ENCODE results near the gene KBTBD8.

The KBTBD8 gene

DNA sequence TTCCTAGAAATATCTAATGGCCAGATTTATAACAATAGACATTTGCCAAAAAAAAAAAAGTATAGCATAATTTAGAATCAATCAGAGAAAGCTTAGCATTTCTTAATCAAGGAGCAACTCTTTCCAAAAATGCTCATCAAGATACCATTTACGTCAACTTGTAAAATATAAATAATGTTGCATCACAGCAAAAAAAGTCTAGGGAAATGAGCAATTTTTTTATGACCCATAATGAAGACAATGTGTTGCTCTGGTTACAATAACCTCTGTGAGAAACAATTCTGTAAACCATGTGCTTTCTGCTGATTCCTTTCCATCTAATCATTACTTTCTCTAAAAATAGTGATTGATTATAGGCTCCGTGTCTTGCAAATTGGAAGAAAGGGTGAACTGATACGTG is 36.3 kb downstream of the KBTBD8 start:
- Histone ChIP-seq H3K27ac (no peak overlapping the region), H3K27me3 (ENCODE audit: insufficient read depth, low read depth) (no peaks in the 10 kb centered on the region), H3K4me1 (ENCODE audit: low read depth, poor library complexity, severe bottlenecking) (peaks cover 10% of the 10 kb centered on the region), H2AFZ (ENCODE audit: low read depth) (no peak overlapping the region), H3K4me3 (IDR thresholded peaks at IDR 0.05; ENCODE audit: insufficient read depth, low read depth, low read length) (no peak overlapping the region), H3K36me3 (ENCODE audit: insufficient read depth) (no peaks in the 10 kb centered on the region), H3K9ac (no peak overlapping the region), H3K4me2 (no peak overlapping the region), H4K20me1 (ENCODE audit: insufficient read depth) (no peaks in the 10 kb centered on the region), H3K79me2 (ENCODE audit: insufficient read depth, low read depth) (no peaks in the 10 kb centered on the region)
- TF ChIP-seq CTCF (conservative IDR thresholded peaks at IDR 0.05; ENCODE audit: low read depth, low read length) = no peak

GRCh38 chr3:67037615-67038014 is 39.5 kb downstream of the KBTBD8 start:
- Histone ChIP-seq H3K79me2 (ENCODE audit: insufficient read depth, low read depth) (no peaks in the 10 kb centered on the region), H3K4me2 (no peak overlapping the region), H3K27ac (no peak overlapping the region), H3K9ac (no peak overlapping the region), H3K27me3 (ENCODE audit: insufficient read depth, low read depth) (no peaks in the 10 kb centered on the region), H3K36me3 (ENCODE audit: insufficient read depth) (no peaks in the 10 kb centered on the region), H3K4me1 (ENCODE audit: low read depth, poor library complexity, severe bottlenecking) (no peaks in the 10 kb centered on the region), H3K4me3 (IDR thresholded peaks at IDR 0.05; ENCODE audit: insufficient read depth, low read depth, low read length) (no peak overlapping the region), H4K20me1 (ENCODE audit: insufficient read depth) (no peaks in the 10 kb centered on the region), H2AFZ (ENCODE audit: low read depth) (no peak overlapping the region)
- no peak for TF ChIP-seq CTCF (conservative IDR thresholded peaks at IDR 0.05; ENCODE audit: low read depth, low read length)

- Histone ChIP-seq H3K9ac (no peak overlapping the region), H3K27me3 (ENCODE audit: insufficient read depth, low read depth) (no peaks in the 10 kb centered on the region), H3K4me3 (IDR thresholded peaks at IDR 0.05; ENCODE audit: insufficient read depth, low read depth, low read length) (no peak overlapping the region), H3K4me2 (no peak overlapping the region), H3K4me1 (ENCODE audit: low read depth, poor library complexity, severe bottlenecking) (no peaks in the 10 kb centered on the region), H4K20me1 (ENCODE audit: insufficient read depth) (no peaks in the 10 kb centered on the region), H3K36me3 (ENCODE audit: insufficient read depth) (no peaks in the 10 kb centered on the region), H3K79me2 (ENCODE audit: insufficient read depth, low read depth) (no peaks in the 10 kb centered on the region), H3K27ac (no peak overlapping the region), H2AFZ (ENCODE audit: low read depth) (no peak overlapping the region)
- TF ChIP-seq CTCF (conservative IDR thresholded peaks at IDR 0.05; ENCODE audit: low read depth, low read length) = no peak
Measured at GRCh38 chr3:67044295-67044694, 46.2 kb downstream of the KBTBD8 start.

GRCh38 chr3:67044955-67045354 is 46.8 kb downstream of the KBTBD8 start:
- no peaks in the 10 kb centered on the region for H3K27me3 ChIP-seq (ENCODE audit: insufficient read depth, low read depth)
- H3K36me3 ChIP-seq (ENCODE audit: insufficient read depth) = no peaks in the 10 kb centered on the region
- H3K79me2 ChIP-seq (ENCODE audit: insufficient read depth, low read depth) = no peaks in the 10 kb centered on the region
- no peak overlapping the region for H3K27ac ChIP-seq
- H3K4me1 ChIP-seq (ENCODE audit: low read depth, poor library complexity, severe bottlenecking) = no peaks in the 10 kb centered on the region
- no peaks in the 10 kb centered on the region for H4K20me1 ChIP-seq (ENCODE audit: insufficient read depth)
- no peak overlapping the region for H2AFZ ChIP-seq (ENCODE audit: low read depth)
- H3K4me3 ChIP-seq (IDR thresholded peaks at IDR 0.05; ENCODE audit: insufficient read depth, low read depth, low read length) = no peak overlapping the region
- H3K9ac ChIP-seq = no peak overlapping the region
- TF ChIP-seq CTCF (conservative IDR thresholded peaks at IDR 0.05; ENCODE audit: low read depth, low read length) = no peak
- H3K4me2 ChIP-seq = no peak overlapping the region
